Measurements from ENCODE around the gene C4orf46.
A peak's percentile ranks its signal among the peaks of the same experiment; 100 is the strongest.

The C4orf46 gene

DNA sequence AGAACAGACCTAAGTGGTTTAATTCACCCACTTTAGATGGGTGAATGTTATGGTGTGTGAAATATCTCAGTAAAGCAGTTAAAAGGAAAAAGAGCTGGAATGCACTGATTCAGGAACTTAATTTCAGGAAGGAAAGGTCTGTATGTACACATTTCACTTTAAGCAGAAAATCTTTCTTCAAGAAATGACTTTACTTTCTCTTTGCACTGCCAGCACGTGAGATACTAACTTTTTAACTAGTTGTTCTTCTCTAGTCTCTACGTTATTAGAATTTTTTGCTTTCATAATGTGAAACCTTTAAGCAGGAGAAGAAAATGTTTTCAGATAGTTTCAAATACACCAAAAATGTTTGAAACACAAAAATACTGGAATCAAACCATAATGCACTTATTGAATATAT, 18.8 kb downstream of the C4orf46 start:
- no peak for DNase-seq (ENCODE audit: low spot score)

DNA sequence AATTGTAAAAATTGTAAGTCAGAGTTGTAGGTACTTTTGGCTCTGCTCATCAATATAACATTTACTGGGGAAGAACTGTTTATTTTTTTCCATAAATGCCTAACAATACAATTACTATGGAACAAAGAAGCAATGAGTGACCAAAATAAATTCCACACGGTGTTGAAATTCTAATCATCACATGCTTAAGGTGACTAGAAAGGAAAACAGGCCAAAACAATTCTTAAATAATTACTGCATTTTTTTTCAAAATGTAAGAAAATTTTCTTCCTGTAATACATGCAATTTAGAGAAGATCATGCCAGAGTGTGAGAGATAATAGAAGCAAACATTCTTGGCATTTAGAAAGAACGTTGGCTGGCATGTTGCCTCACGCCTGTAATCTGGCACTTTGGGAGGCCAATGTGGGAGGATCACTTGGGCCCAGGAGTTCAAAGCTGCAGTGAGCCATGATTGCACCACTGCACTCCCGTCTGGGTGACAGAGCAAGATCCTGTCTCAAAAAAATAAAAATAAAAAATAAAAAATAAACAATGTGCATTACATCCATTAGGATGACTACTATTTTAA, 22.5 kb downstream of the C4orf46 start:
- no peak for DNase-seq (ENCODE audit: low spot score)

DNA sequence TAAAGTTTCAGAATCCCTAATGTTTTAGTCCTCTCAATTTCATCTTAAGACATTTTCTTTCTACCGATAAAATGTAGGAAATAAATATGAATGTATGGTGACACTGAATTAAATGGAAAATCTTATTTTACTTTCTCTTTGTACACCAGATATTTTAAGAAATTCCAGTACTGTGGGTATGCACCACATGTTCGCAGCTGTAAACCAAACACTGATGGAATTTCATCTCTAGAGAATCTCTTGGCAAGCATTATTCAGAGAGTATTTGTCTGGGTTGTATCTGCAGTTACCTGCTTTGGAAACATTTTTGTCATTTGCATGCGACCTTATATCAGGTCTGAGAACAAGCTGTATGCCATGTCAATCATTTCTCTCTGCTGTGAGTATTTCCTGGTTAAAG, 26.9 kb downstream of the C4orf46 start:
- DNase-seq (ENCODE audit: low spot score), result no peak

DNA sequence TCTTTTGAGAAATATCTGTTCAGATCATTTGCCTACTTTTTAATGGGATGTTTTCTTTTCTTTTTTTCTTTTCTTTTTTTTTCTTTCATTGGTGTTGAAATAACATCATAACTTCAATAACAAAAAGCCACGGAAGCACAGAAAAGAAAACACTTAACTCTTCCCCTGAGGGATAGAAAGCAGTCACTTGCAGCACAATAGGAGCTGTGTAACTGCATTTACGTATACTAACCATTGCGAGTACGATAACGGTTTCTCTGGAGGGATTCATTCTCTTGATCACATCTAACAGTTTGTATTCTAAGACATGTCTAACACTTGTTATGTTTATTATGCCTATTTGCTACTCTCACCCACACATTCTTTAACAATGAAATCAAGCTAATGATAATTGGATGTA, 27.3 kb downstream of the C4orf46 start:
- no peak for DNase-seq (ENCODE audit: low spot score)

DNA sequence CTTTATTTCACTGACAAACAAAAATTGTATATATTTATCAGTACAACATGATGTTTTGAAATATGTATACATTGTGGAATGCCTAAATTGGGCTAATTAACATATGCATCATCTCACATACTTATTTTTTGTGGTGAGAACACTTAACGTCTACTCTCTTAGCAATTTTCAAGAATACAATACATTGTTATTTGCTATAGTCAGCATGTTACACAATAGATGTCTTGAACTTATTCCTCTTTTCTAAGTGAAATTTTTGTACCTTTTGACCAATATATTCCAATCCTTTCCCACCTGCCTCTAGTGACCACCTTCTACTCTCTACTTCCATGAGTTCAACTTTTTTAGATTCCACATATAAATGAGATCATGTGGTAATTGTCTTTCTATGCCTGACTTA, 35.1 kb downstream of the C4orf46 start:
- DNase-seq (ENCODE audit: low spot score), result no peak

DNA sequence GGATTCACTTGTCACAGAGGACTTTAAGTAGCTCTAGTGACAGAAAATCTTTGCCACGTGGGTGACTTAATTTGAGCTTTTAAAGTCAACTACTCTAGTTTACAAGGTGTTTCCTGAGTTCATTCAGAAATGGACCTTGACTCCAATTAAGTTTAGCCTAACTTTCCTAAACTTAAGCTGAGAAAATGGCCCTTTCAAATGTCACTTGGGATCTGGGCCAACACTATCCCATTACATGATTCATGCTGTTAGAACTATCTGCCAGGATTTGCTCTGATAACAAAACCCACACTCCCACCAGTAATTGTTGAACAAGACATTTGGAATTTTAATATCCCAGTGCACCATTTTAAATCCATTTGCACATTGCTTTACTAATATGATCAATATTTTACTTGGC, 40.8 kb downstream of the C4orf46 start:
- DNase-seq (ENCODE audit: low spot score), result no peak

DNA sequence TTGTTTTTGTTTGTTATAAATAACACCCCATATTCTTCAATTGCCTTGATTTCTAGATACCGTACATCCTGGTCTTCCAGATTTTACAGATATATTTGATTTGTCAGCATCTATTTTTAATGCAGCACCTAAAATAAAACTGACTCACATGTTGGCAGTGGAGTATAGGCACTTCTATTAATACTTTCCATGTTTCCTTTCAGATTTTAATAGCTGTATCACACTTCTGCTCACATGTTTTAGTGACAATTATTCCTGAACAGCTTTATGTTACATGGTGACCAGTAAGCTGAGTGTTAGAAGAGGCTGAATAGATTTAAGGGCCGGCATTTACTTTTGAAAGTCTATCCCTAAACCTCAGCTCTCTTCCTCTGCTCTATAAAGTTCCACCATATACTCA, 46.1 kb downstream of the C4orf46 start:
- no peak for DNase-seq (ENCODE audit: low spot score)

DNA sequence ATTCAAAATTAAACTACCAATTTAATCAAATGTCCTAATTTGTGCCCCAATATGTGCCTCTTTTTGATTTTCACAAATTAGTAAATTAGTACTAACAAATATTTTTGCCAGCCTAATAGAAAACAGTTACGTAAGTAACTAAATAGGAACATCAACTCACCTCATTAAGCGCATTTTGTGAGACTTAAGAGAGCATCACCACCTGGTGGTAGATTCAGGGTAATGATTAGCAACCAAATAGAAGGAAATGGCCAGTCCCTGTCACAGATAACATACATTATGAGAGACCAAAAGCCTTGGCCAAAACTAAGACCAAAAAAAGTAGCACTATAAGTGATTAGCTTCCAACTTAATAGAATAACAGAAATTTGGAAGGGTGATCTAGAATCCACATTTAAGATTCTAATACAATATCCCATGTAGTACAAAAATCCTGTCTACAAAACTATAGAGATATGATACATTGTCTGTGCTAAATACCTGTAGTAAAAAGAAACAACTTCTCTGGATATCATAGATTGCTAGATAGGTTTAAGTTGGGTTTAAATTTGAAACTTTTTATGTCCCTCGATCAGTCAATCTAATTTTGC, 46.7 kb downstream of the C4orf46 start:
- peak; percentile 5 for DNase-seq (ENCODE audit: low spot score)

DNA sequence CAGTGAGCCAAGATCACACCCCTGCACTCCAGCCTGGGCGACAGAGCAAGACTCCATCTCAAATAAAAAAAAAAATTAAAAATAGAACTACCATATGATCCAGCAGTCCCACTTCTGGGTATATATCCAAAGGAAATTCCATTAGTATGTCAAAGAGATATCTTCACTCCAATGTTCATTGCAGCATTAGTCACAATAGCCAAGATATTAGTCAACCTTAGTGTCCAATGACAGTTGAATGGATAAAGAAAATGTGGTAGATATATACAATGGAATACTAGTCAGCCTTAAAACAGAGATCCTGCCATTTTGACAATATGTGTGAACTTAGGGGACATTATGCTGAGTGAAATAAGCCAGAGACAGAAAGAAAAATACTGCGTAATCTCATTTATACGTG, 49.4 kb downstream of the C4orf46 start:
- no peak for DNase-seq (ENCODE audit: low spot score)

DNA sequence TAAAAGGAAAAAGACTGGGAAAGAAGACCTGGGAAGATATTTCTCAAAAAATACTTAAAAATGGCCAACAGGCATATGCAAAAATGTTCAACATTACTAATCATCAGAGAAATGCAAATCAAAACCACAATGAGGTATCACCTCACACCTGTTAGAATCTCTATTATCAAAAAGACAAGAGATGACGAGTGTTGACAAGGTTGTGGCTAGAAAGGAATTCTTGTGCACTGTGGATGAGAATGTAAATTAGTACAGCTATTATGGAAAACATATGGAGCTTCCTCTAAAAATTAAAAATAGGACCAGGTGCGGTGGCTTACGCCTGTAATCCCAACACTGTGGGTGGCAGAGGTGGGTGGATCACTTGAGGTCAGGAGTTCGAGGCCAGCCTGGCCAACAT, 50.0 kb downstream of the C4orf46 start:
- no peak for DNase-seq (ENCODE audit: low spot score)

DNA sequence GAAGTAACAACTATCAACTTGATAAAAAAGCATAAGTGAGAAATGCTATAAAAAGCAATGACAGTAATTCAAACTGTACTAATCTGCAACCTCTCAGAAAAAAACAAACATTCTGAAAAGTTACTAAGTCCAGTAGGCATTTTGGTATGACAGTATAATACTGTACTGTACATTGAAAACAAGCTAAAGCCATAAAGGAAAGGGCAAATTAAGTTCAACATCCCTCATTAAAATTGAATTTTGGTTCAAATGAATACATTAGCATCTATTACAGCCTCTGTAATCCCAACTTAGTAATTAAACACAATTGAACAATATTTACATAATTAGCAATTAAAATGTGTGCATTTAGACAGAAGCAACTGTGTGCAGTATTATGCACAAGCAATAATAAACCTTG, 53.7 kb downstream of the C4orf46 start:
- no peak for DNase-seq (ENCODE audit: low spot score)

Measured in germinal center (tissue), 1 donor.